HK-2 (cell line): ENCODE results near the gene DEPP1.
"Not testable (repeated sequence)": the region's sequence is repeated elsewhere in the genome, so short reads cannot be mapped to it uniquely, and the experiment has no call there.

Experiments used
- DNase-seq: peaks from one replicate; pipeline ENCODE4 v3.0.0-alpha.2; 2018; ENCODE audit not compliant: unreplicated experiment

Gene DEPP1

DNA sequence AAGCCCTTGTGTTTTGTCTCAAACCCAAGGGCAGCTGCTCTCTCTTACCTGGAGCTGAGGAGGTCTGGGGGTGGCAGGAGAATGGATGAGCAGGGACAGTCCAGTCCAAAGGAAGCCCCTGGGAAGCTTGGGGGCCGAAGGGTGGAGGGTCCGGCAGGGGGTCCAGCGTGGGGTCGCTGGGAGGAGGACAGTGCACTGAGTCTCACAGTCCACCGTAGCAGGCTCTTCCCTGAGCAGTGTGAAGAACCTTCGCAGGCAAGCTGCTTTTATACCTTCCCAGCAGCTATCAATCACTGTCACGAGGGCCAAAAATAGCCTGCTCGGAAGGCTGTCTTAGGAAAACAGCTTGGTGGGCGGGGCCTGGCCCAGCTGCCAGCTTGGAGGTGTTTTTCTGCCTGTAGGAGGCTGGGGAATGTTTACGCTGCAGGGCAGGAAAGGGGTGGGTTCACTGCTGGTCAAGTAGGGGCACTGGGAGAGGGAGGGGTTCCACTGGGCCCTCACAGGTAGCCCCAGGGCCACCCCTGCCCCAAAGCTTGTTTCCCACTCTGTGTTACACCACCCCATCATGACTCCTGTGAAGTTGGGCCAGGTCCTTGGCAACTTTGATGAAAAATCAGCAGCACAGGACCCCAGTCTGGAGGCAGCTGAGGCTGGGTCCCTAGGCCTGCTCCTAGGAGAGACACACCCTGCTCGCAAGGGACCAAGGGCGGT lies at the start of gene DEPP1:
Gene DEPP1, minus strand, starts transcription at position 240 of the 711 bp plus-strand sequence. CDS start 779 bp downstream, outside the sequence.
- peak; percentile 94 for DNase-seq

DNA sequence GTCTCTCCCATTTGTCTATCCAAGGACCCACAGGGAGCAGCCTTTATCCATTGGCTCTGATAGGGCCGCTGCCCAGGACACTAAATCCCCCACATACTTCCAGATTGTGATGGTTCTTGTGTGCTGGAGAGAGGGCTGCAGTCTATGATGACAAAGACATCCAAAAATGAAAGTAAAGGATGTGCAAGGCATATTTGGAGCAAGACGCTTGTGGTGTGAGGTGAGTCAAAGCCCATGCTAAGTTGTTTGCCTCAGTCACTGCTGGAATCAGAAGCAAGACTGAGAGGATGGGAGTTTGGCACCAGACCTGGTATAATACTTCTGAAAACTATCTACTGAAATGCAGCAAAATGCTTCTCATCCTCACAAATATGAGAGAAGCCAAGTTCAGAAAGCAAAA lies 44.8 kb upstream of the DEPP1 start:
- no peak for DNase-seq

DNA sequence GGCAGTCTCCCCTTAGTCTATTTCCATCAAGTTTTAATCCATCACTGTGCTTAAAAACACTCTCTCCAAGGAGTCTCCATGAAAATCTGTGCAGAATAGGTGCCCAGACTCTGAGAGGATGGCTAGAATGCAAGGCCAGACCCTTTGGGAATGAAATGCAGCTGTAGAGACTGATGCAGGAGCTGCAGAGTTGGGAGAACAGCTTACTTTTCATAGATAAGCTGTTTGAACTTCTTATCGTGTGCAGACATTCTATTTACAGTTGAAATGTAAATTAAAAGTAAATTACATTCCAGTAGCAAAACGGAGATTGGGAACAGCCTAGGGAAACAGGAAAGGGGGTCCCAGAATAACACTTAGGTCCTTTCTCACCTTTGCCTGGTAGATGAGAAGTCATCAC lies 37.0 kb upstream of the DEPP1 start:
- no peak for DNase-seq

GRCh38 chr10:45014557-45014956 lies 35.9 kb upstream of the DEPP1 start:
- not testable (repeated sequence) for DNase-seq

DNA sequence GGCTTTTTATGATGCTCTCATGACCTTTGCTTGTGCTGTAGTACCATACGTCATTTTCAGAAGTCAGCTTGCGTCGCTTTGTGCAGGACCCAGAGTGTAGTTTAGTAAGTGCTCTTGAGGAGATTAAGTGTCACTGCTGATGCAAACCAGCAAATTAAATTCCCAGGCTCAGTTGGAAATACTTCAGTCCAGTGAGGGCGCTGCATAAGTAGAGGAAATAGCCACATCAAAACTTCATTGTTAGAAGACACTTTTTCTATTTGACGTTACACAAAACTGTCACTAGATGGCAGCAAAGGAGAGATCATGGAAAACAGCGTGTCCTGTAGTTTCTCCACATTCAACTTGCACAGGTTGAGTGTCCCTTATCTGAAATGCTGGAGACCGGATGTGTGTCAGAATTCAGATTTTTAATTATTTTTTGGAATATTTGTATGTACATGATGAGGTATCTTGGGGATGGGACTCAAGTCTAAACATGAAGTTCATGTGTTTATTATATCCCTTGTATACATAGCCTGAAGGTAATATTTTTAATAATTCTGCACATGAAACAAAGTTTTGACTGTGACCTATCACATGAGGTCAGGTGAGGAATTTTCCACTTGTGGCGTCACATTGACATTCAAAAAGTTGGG lies 30.0 kb upstream of the DEPP1 start:
- no peak for DNase-seq

- DNase-seq = no peak
Measured at GRCh38 chr10:45006276-45007030, 27.8 kb upstream of the DEPP1 start.

DNA sequence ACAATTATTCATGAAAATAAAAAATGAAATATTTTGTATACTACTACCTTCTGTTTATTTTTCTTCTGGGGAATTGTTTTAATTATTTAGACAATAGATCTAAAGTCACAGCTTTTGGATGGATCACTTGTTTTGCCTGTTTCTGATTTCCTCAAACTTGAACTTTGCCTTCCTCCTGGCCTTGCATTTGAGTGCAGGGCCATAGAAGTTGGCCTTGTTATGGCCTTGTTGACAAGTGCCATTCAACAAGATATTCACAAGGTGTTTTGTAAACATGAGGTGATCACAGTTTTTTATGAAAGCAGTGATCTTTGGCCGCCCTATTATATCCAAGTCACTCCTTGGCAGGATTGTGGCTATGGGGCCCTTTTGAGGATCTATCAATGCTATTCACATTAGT lies 26.7 kb upstream of the DEPP1 start:
- no peak for DNase-seq

GRCh38 chr10:45004661-45005060 lies 26.1 kb upstream of the DEPP1 start:
- no peak for DNase-seq

GRCh38 chr10:45003432-45004000 lies 24.9 kb upstream of the DEPP1 start:
- DNase-seq = no peak

DNA sequence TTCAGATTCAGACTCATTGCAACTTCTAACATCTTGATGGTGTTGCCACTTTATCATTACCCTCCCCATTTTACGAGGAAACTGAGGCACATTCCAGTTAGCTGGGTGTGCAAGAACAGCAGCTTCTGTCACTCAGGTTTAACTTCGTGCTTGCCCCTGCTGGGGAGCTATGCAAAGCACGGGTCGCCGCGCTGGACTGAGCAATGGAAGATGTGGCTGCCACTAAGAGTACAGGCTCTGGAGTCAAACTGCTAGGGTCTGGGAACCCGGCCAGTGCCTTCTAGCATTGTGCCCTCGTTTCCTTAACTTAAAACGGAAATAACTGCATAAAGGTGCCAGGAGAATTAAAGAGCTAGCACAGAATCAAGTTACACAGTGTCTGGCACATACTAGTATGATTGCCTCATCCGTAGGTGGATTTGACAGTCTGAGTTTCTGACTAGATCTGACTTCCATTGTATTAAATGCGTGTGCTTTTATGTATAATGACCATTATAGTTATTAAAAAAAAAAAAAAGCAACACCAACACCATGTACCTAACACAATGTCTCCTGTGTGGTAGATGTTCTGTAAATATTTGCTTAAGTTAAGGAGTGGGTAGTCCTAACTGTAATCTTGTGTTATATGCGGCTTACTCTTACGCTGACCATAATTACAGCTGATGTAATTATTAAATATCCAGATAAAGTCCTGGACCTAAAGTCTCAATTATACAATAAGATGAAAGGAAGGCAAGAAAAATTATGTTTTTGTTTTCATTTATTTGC lies 23.0 kb upstream of the DEPP1 start:
- peak; percentile 78 for DNase-seq

DNA sequence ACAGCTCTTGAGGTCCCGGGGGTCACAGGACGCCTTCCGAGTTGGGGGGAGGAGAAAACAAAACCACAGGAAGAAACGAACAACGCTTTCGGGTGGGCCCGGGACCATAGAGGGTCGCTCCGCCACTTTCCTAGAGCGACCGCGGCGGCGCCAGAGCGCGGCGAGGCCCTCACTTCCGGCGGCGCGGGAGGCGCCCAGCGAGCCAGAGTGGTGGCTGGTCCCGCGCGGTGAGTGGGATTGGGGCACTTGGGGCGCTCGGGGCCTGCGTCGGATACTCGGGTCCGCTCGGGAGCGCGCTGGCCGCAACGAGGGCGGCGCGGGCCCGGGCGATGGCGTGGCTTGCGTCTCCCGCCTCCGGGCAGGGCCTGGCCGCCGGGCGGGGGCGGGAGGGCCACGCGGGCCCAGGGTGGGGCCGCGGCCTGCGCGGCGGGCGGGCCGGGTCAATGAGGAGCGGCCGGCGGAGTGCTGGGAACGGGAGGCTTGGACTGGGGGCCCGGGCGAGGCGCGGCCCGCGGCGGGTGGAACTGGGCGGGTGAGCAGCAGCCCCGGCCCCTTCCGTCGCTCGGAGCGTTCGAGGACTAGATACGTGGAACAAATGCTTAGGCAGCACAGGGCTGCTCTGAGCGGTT lies 22.3 kb upstream of the DEPP1 start, which contains the start of gene ZNF22:
Gene ZNF22, plus strand, starts transcription at position 172 of the 629 bp plus-strand sequence. CDS start 2,446 bp downstream, outside the sequence.
- peak; percentile 79 for DNase-seq

DNA sequence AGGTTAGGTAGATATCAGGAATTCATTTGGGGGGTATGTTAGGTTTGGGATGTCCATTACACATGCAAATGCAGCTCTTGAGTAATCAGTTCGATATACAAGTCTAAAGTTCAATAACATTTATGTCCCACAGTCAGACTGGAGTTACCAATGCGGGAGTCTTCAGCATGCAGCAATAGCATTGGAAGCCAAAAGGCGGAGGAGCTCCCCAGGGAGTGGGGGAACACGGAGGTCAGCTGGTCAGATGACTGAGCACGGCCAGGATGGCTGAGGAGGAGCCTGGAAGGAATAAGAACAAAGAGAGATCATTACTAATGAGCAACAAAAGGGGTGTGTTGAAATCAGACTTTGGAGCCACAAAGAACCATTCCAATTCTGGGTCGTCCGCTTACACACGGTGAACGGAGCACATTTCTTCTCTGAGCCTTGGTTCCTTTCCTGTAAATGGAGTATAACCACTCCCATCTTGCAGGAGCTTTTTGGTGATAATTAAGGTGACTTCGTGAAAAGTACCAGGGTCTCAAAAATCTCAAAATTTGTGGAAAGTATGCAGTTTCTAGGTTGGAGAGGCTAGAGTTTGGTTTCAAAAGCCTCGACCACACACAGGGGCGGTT lies 21.6 kb upstream of the DEPP1 start:
- DNase-seq = no peak

DNA sequence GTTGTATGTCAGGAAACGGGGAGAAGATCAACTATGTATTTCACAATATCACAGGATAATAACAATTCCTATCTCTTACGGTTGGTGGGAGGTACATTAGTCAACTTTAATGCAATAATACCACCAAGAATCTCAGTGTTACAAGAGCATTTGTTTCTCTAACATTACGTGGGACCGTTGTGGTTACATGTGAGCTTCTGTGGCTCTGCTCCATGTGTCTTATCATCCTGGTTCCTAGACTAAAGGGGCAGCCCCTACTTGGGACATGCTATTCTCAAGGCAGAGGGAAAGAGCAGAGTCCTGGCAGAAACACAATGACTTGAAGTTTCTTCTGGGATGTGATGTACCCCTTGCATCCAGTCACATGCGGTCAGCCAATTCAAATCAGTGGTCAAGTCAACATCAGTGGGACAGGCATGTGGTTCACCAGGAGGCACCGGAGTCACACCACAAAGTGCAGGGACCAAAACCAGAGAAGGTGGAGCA lies 19.6 kb upstream of the DEPP1 start:
- no peak for DNase-seq

DNA sequence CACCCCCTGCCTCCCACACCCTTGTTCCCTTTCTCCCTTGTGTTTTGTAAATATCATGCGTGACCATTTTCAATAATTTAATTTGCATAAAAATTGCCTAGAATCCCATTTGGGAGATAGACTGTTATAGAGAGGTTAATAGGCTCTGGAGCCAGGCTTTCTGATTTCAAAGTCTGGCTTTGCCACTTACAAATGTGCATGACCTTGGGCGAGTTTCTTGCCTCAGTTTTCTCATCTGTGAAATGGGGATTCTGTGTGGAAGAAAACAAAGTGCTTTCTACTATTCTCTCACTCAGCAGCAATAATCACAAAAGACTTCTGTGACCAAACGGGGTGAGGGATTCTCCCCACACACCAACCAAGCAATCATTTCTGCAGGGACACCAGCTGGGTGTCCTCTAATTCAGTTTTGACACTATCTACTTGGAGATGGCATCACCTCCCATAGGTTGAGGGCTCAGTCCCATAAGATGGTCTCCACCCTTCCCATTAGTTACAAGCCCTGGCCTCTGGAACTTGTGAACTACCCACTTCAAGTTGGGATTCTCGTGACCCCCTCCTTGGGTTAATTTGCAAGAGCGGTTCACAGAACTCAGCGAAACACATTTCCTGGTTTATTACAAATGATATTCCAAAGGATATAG lies 18.6 kb upstream of the DEPP1 start:
- DNase-seq = no peak

GRCh38 chr10:44995914-44996669 lies 17.5 kb upstream of the DEPP1 start:
- no peak for DNase-seq

- DNase-seq = no peak
Measured at GRCh38 chr10:44995581-44995913, 16.9 kb upstream of the DEPP1 start.

GRCh38 chr10:44994752-44995530 lies 16.3 kb upstream of the DEPP1 start:
- no peak for DNase-seq

GRCh38 chr10:44993922-44994751 lies 15.5 kb upstream of the DEPP1 start:
- no peak for DNase-seq
